ENCODE measurements around the gene COQ8A.

Gene COQ8A

DNA sequence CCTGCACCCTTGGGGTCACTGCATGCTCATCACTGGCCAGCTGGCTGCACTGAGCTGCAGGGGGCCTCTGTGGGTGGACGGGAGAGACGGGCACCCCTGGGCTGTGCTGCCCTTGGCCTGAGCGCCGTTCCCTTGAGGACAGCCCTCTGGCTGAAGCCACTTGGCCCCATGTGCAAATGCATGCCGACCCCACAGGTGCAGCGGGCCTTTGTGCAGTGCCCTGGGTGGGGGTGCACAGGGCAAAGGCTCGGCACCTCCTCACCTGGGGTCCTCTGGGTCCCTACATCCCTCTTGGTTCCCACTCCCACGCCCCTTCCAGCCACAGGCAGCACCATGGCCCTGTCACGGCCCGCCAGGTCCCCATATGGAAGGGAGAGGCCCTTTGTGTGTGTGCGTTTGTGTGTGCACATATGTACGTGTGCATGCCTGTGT, 41.3 kb downstream of the COQ8A start:
- Histone ChIP-seq H3K4me1 (ENCODE audit: control insufficient read depth in 1 of 2, insufficient read depth in 2 of 2, low read length in 2 of 2) (no peaks in the 10 kb centered on the region), H3K27me3 (ENCODE audit: low read depth, low read length) (no peaks in the 10 kb centered on the region), H3K27ac (ENCODE audit: low read length) (no peak overlapping the region), H3K9me3 (ENCODE audit: control insufficient read depth in 1 of 2, low read length in 2 of 2) (no peaks in the 10 kb centered on the region), H3K36me3 (ENCODE audit: control insufficient read depth in 1 of 2, insufficient read depth in 2 of 2, low read length in 2 of 2) (peaks cover 0 to 48% of the 10 kb centered on the region in 2 donors), H3K4me3 (ENCODE audit: low read depth in 1 of 2, low read length in 2 of 2) (no peak overlapping the region)

DNA sequence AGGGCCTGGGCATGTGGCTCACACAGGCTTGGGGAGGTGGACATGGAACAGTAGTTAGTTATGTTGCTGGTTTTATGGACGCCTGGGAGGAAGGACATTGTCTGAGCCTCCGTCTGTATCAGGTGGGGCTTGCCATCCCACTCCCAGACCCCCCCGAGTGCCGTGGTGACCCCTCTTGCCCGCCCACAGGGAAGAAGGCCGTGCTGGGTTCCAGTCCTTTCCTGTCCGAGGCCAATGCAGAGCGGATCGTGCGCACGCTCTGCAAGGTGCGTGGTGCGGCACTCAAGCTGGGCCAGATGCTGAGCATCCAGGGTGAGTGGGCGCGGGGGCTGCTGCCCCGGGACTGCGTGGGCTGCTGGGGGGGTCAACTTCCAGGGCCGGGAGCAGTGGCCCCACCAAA, 41.7 kb downstream of the COQ8A start:
- Histone ChIP-seq H3K9me3 (ENCODE audit: control insufficient read depth in 1 of 2, low read length in 2 of 2) (no peaks in the 10 kb centered on the region), H3K36me3 (ENCODE audit: control insufficient read depth in 1 of 2, insufficient read depth in 2 of 2, low read length in 2 of 2) (peaks cover 0 to 52% of the 10 kb centered on the region in 2 donors), H3K4me3 (ENCODE audit: low read depth in 1 of 2, low read length in 2 of 2) (no peak overlapping the region), H3K4me1 (ENCODE audit: control insufficient read depth in 1 of 2, insufficient read depth in 2 of 2, low read length in 2 of 2) (no peaks in the 10 kb centered on the region), H3K27me3 (ENCODE audit: low read depth, low read length) (no peaks in the 10 kb centered on the region), H3K27ac (ENCODE audit: low read length) (no peak overlapping the region)

DNA sequence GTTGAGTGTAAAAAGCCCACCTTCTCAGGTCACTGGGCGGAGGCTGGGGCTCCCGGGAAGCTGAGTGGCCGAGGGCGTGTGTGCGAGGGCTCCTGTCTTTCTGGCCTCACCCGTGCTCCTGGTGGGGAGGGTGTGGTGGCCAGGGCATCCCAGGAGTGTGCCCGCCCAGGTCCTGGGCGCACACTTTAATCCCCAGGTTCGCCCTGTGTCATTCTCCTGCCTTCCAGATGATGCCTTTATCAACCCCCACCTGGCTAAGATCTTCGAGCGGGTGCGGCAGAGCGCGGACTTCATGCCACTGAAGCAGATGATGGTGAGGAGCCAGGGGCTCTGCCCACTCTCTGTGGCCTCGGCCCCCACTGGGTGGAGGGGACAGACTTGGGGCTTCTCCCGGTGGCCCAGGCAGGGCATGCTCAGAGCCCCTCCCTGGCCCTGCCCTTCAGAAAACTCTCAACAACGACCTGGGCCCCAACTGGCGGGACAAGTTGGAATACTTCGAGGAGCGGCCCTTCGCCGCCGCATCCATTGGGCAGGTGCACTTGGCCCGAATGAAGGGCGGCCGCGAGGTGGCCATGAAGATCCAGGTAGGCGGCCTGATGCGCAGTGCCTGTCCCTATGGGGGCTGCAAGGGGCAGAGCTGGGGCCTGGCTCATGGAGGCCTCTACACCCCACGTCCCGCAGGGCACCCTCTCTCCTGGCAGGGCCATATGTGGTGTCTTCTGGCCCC, 42.5 kb downstream of the COQ8A start:
- H3K9me3 ChIP-seq (ENCODE audit: control insufficient read depth in 1 of 2, low read length in 2 of 2) = no peaks in the 10 kb centered on the region
- H3K4me1 ChIP-seq (ENCODE audit: control insufficient read depth in 1 of 2, insufficient read depth in 2 of 2, low read length in 2 of 2) = peaks cover under 1 to 2% of the 10 kb centered on the region in 2 donors
- H3K36me3 ChIP-seq (ENCODE audit: control insufficient read depth in 1 of 2, insufficient read depth in 2 of 2, low read length in 2 of 2) = peaks cover 0 to 58% of the 10 kb centered on the region in 2 donors
- H3K27me3 ChIP-seq (ENCODE audit: low read depth, low read length) = no peaks in the 10 kb centered on the region
- no peak overlapping the region for H3K4me3 ChIP-seq (ENCODE audit: low read depth in 1 of 2, low read length in 2 of 2)
- H3K27ac ChIP-seq (ENCODE audit: low read length) = no peak overlapping the region

DNA sequence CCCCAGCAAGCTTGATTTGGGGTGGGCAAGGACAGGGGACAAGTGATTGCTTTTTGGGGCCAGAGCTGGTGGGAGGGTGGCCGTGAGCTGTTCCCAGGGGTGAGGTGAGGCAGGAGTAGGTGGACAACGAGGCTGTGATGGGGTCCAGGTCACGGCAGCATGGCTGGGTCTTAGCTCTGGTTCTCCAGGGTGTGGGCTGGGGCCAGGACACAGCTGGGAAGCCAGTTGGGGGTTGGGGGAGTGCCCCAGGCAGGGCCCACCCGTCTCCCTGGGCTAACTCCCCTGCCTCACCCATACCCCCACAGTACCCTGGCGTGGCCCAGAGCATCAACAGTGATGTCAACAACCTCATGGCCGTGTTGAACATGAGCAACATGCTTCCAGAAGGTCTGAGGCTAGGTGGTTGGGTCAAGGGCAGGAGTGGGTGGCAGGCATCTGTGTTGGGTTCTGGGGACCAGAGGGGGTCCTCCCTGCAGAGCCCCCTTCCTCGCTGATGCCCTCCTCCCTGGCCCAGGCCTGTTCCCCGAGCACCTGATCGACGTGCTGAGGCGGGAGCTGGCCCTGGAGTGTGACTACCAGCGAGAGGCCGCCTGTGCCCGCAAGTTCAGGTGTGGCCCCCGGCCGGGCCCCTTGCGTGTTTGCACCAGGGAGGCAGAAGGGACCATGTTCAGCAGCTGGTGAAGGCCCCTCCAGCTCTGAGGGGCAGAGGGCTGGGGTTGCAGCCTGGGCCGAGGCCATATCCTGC, 43.3 kb downstream of the COQ8A start:
- no peaks in the 10 kb centered on the region for H3K9me3 ChIP-seq (ENCODE audit: control insufficient read depth in 1 of 2, low read length in 2 of 2)
- no peaks in the 10 kb centered on the region for H3K27me3 ChIP-seq (ENCODE audit: low read depth, low read length)
- no peak overlapping the region for H3K4me3 ChIP-seq (ENCODE audit: low read depth in 1 of 2, low read length in 2 of 2)
- H3K36me3 ChIP-seq (ENCODE audit: control insufficient read depth in 1 of 2, insufficient read depth in 2 of 2, low read length in 2 of 2) = peaks cover 0 to 54% of the 10 kb centered on the region in 2 donors
- no peak overlapping the region for H3K27ac ChIP-seq (ENCODE audit: low read length)
- peaks cover 9 to 10% of the 10 kb centered on the region in 2 donors for H3K4me1 ChIP-seq (ENCODE audit: control insufficient read depth in 1 of 2, insufficient read depth in 2 of 2, low read length in 2 of 2)

DNA sequence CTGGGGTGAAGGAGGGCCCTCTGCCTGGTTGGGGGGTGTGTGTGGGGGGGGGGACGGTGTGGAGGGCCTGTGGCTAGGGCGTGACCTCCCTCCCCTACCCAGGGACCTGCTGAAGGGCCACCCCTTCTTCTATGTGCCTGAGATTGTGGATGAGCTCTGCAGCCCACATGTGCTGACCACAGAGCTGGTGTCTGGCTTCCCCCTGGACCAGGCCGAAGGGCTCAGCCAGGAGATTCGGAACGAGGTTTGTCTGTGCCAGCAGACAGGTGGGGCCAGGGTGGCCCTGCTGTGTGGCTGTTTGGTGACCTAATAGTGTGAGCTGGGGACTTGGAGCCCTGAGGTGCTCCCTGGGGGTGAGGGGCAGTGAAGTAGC, 43.9 kb downstream of the COQ8A start:
- no peak overlapping the region for H3K27ac ChIP-seq (ENCODE audit: low read length)
- H3K36me3 ChIP-seq (ENCODE audit: control insufficient read depth in 1 of 2, insufficient read depth in 2 of 2, low read length in 2 of 2) = peaks cover 0 to 49% of the 10 kb centered on the region in 2 donors
- no peaks in the 10 kb centered on the region for H3K27me3 ChIP-seq (ENCODE audit: low read depth, low read length)
- H3K4me1 ChIP-seq (ENCODE audit: control insufficient read depth in 1 of 2, insufficient read depth in 2 of 2, low read length in 2 of 2) = peaks cover 14 to 16% of the 10 kb centered on the region in 2 donors
- H3K9me3 ChIP-seq (ENCODE audit: control insufficient read depth in 1 of 2, low read length in 2 of 2) = no peaks in the 10 kb centered on the region
- H3K4me3 ChIP-seq (ENCODE audit: low read depth in 1 of 2, low read length in 2 of 2) = no peak overlapping the region

DNA sequence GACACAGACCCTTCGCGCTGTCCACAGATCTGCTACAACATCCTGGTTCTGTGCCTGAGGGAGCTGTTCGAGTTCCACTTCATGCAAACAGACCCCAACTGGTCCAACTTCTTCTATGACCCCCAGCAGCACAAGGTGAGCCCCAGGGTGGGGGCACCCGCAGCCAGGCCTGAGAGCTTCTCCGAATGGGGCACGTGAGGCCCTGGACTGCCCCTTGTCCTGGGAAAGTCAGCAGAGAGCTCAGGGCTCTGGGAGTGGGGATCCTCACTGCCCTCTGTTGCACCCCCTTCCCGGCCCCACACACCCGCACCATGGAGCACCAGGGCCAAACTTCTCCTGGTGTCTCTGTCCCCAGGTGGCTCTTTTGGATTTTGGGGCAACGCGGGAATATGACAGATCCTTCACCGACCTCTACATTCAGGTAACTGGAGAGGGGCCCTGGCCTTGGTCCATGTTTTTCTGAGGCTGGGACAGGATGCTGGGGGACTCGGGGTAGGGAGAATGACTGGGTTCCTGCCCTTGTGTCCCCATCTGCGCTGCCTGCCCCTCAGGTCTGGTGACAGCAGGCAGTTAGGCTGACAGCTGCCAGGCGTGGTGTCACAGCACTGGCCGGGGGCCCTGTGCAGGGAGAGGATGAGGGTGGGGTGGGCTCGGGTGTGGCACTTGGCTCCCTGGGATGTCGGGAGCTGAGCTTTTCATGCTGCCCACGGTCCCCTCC, 44.6 kb downstream of the COQ8A start:
- Histone ChIP-seq H3K4me1 (ENCODE audit: control insufficient read depth in 1 of 2, insufficient read depth in 2 of 2, low read length in 2 of 2) (peaks cover 20 to 23% of the 10 kb centered on the region in 2 donors), H3K27ac (ENCODE audit: low read length) (no peak overlapping the region)

DNA sequence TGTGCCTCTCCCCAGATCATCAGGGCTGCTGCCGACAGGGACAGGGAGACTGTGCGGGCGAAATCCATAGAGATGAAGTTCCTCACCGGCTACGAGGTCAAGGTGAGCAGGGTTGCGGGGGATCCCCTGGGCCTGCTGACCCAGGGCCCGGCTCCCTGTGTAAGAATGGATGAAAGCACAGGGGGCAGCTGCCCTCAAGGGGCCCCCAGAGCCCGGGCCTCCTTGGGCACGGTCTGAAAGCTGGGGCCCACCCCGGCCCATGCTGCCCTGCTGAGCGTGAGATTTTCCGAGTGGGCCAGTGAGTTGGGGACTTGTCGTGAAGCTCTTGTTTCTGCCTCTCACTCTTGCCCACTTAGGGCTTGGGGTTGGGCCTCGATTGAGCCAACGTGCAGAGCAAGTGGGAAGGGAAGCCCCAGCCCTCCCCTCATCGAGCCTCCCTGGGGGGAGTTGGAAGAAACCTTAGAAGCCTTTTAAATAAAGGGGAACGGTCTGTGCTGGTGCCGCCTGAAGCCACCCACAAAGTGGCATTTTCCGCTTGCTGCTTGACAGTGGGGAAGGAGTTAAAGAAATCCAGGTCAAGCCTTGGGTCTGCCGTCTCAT, 45.2 kb downstream of the COQ8A start:
- Histone ChIP-seq H3K27me3 (ENCODE audit: low read depth, low read length) (no peaks in the 10 kb centered on the region), H3K4me3 (ENCODE audit: low read depth in 1 of 2, low read length in 2 of 2) (no peak overlapping the region), H3K9me3 (ENCODE audit: control insufficient read depth in 1 of 2, low read length in 2 of 2) (no peaks in the 10 kb centered on the region), H3K27ac (ENCODE audit: low read length) (no peak overlapping the region), H3K36me3 (ENCODE audit: control insufficient read depth in 1 of 2, insufficient read depth in 2 of 2, low read length in 2 of 2) (peaks cover 0 to 46% of the 10 kb centered on the region in 2 donors), H3K4me1 (ENCODE audit: control insufficient read depth in 1 of 2, insufficient read depth in 2 of 2, low read length in 2 of 2) (peaks cover 26 to 30% of the 10 kb centered on the region in 2 donors)

More for the DNA sequence above, 44.6 kb downstream of the COQ8A start:
- Histone ChIP-seq H3K36me3 (ENCODE audit: control insufficient read depth in 1 of 2, insufficient read depth in 2 of 2, low read length in 2 of 2) (peaks cover 0 to 46% of the 10 kb centered on the region in 2 donors), H3K9me3 (ENCODE audit: control insufficient read depth in 1 of 2, low read length in 2 of 2) (no peaks in the 10 kb centered on the region), H3K27me3 (ENCODE audit: low read depth, low read length) (no peaks in the 10 kb centered on the region), H3K4me3 (ENCODE audit: low read depth in 1 of 2, low read length in 2 of 2) (no peak overlapping the region)

DNA sequence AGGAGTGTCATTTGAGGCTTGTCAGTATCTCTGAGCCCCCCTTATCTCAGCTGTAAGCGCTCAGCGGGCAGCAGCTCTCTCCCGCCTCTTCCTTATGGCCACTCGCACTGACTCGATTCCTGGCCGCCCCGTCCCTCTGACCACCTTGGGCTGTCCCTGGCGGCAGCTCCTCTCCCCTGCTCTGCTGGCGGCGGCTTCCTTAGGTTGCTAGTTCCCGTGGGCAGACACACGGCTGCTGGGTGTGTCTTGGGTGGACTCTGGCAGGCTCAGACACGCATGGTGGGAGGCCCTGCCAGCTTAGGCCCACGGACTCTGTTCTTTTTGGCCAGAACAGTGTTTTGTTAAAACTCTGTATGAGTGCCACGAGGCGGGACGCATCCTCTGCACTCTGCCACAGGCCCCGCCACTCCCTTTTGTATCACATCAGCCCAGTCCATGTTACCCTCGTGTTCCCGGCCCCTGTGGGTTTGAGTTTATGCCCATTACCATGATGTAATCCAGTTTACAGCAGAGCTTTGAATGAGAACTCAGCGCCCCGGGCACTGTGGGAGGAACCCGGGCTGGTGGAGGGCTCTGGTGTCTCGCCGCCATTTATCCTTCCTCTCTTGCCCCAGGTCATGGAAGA, 45.9 kb downstream of the COQ8A start:
- no peaks in the 10 kb centered on the region for H3K9me3 ChIP-seq (ENCODE audit: control insufficient read depth in 1 of 2, low read length in 2 of 2)
- peaks cover 0 to 46% of the 10 kb centered on the region in 2 donors for H3K36me3 ChIP-seq (ENCODE audit: control insufficient read depth in 1 of 2, insufficient read depth in 2 of 2, low read length in 2 of 2)
- H3K27me3 ChIP-seq (ENCODE audit: low read depth, low read length) = no peaks in the 10 kb centered on the region
- peaks cover 28 to 33% of the 10 kb centered on the region in 2 donors for H3K4me1 ChIP-seq (ENCODE audit: control insufficient read depth in 1 of 2, insufficient read depth in 2 of 2, low read length in 2 of 2)
- H3K4me3 ChIP-seq (ENCODE audit: low read depth in 1 of 2, low read length in 2 of 2) = no peak overlapping the region
- no peak overlapping the region for H3K27ac ChIP-seq (ENCODE audit: low read length)

DNA sequence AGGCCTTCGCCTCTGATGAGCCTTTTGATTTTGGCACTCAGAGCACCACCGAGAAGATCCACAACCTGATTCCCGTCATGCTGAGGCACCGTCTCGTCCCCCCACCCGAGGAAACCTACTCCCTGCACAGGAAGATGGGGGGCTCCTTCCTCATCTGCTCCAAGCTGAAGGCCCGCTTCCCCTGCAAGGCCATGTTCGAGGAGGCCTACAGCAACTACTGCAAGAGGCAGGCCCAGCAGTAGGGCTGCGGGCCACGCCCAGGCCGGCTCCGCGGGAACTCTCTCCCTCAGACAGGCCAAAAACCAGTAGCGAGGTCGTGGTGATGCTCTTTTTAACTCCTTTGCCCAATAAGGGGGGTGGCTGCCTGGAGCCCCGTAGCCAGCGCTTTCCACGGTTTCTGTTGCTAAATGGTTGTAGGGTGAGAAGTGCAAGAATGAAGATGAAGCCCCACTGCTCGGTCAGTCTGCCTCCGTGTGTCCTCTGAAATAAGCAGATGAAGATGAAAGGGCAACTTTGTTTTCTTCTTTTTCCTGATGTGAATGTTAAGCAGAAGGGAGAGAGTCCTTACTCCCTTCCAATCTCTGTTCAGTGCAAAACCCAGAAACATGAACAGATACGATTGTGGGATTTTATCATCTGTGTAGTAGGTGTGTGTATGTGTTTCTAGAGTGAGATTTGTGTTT, 46.5 kb downstream of the COQ8A start:
- Histone ChIP-seq H3K36me3 (ENCODE audit: control insufficient read depth in 1 of 2, insufficient read depth in 2 of 2, low read length in 2 of 2) (peaks cover 0 to 46% of the 10 kb centered on the region in 2 donors), H3K4me3 (ENCODE audit: low read depth in 1 of 2, low read length in 2 of 2) (no peak overlapping the region), H3K27me3 (ENCODE audit: low read depth, low read length) (no peaks in the 10 kb centered on the region), H3K9me3 (ENCODE audit: control insufficient read depth in 1 of 2, low read length in 2 of 2) (no peaks in the 10 kb centered on the region), H3K4me1 (ENCODE audit: control insufficient read depth in 1 of 2, insufficient read depth in 2 of 2, low read length in 2 of 2) (peaks cover 28 to 33% of the 10 kb centered on the region in 2 donors), H3K27ac (ENCODE audit: low read length) (no peak overlapping the region)

DNA sequence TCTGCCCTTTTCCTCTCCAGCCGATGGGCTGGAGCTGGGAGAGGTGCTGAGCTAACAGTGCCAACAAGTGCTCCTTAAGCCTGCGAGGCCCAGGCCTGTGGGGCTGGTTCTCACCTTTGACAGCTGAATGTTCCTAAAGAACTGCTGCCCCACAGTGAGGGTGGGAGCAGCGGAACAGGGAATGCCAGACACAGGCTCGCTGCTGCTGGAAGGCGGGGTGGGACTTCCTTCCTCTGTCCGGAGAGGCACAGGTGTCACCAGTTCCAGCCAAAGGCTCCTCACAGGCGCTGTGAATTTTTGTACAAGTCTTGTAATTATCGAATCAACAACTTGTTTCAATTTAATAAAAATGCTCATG, 47.1 kb downstream of the COQ8A start:
- no peak overlapping the region for H3K4me3 ChIP-seq (ENCODE audit: low read depth in 1 of 2, low read length in 2 of 2)
- no peaks in the 10 kb centered on the region for H3K9me3 ChIP-seq (ENCODE audit: control insufficient read depth in 1 of 2, low read length in 2 of 2)
- peaks cover 0 to 46% of the 10 kb centered on the region in 2 donors for H3K36me3 ChIP-seq (ENCODE audit: control insufficient read depth in 1 of 2, insufficient read depth in 2 of 2, low read length in 2 of 2)
- no peaks in the 10 kb centered on the region for H3K27me3 ChIP-seq (ENCODE audit: low read depth, low read length)
- peaks cover 28 to 33% of the 10 kb centered on the region in 2 donors for H3K4me1 ChIP-seq (ENCODE audit: control insufficient read depth in 1 of 2, insufficient read depth in 2 of 2, low read length in 2 of 2)
- no peak overlapping the region for H3K27ac ChIP-seq (ENCODE audit: low read length)
